NB4 (cell line): ENCODE measurements around the gene PAK1.

ENCODE experiments used
- POLR2A ChIP-seq: IDR thresholded peaks from 2 replicates; pipeline ENCODE4 v1.6.1; 2011; ENCODE audit warnings: mild to moderate bottlenecking; ENCODE audit not compliant: insufficient read length; ENCODE audit errors: extremely low read depth
- TF ChIP-seq, protein P1 (sequence below): IDR thresholded peaks from one replicate; pipeline ENCODE4 v1.5.1; 2012; ENCODE audit warnings: low read depth, low read length

DNA sequence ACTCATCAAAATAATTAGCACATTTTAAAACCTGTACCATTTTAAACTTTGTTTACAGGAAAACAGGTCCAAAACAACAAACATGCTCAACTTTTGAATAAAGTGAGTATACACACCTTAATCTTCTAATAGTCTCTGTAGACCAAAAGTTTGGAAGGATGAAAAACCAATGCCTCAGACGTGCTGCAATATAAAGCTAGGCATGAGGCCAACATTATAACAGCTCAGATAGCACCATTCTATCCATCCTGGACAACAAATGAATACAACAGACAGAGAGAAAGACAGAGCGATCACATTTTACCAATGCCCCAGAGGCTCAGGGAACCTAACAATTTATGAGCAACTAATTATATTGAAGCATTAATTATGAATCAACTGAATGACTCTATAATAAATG is 77.0 kb downstream of the PAK1 start:
- TF ChIP-seq, protein P1, sequence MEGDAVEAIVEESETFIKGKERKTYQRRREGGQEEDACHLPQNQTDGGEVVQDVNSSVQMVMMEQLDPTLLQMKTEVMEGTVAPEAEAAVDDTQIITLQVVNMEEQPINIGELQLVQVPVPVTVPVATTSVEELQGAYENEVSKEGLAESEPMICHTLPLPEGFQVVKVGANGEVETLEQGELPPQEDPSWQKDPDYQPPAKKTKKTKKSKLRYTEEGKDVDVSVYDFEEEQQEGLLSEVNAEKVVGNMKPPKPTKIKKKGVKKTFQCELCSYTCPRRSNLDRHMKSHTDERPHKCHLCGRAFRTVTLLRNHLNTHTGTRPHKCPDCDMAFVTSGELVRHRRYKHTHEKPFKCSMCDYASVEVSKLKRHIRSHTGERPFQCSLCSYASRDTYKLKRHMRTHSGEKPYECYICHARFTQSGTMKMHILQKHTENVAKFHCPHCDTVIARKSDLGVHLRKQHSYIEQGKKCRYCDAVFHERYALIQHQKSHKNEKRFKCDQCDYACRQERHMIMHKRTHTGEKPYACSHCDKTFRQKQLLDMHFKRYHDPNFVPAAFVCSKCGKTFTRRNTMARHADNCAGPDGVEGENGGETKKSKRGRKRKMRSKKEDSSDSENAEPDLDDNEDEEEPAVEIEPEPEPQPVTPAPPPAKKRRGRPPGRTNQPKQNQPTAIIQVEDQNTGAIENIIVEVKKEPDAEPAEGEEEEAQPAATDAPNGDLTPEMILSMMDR: no peak
- no peak for TF ChIP-seq POLR2A
